Smooth muscle cell (in vitro differentiated cells): ENCODE data around the gene CD69. TPM values are rescaled to one million over a fixed set of nuclear protein-coding genes. Genes with fewer than 3 reads are reported as not detected.

Experiments
- DNase-seq: peaks from one replicate; lab custom pipeline; 2025; ENCODE audit not compliant: unreplicated experiment; lab: John Stamatoyannopoulos, UW
- H2AFZ ChIP-seq: fragments of 200-600 bp; sonication (generic); 2 replicates; pipeline ENCODE4 v1.6.0; 2016; ENCODE audit warnings: antibody characterized with exemption, low read depth, mild to moderate bottlenecking
- H3F3A ChIP-seq: fragments of 200-600 bp; sonication (generic); 2 replicates; pipeline ENCODE4 v1.6.0; 2017; ENCODE audit warnings: antibody characterized with exemption, low read depth
- H3K27ac ChIP-seq: fragments of 200-600 bp; sonication (generic); 2 replicates; pipeline ENCODE4 v1.5.1; 2016; ENCODE audit warnings: low read depth, mild to moderate bottlenecking
- H3K27me3 ChIP-seq: fragments of 200-600 bp; sonication (generic); 2 replicates; pipeline ENCODE4 v1.6.1; 2016; ENCODE audit warnings: low read depth, mild to moderate bottlenecking
- H3K36me3 ChIP-seq: fragments of 200-600 bp; sonication (generic); 2 replicates; pipeline ENCODE4 v1.5.1; 2016; ENCODE audit warnings: low read depth
- H3K4me1 ChIP-seq: fragments of 200-600 bp; sonication (generic); 2 replicates; pipeline ENCODE4 v1.5.1; 2016; ENCODE audit warnings: low read depth
- H3K4me2 ChIP-seq: fragments of 200-600 bp; sonication (generic); 2 replicates; pipeline ENCODE4 v1.6.0; 2016; ENCODE audit warnings: mild to moderate bottlenecking
- H3K4me3 ChIP-seq: fragments of 200-600 bp; sonication (generic); 2 replicates; pipeline ENCODE4 v1.5.1; 2016; ENCODE audit warnings: mild to moderate bottlenecking
- H3K79me2 ChIP-seq: fragments of 200-600 bp; sonication (generic); 2 replicates; pipeline ENCODE4 v1.6.0; 2016; ENCODE audit warnings: low read depth, mild to moderate bottlenecking
- H3K9ac ChIP-seq: fragments of 200-600 bp; sonication (generic); 2 replicates; pipeline ENCODE4 v1.6.0; 2016; ENCODE audit warnings: low read depth
- H3K9me3 ChIP-seq: fragments of 200-600 bp; sonication (generic); replicated peaks from 2 replicates; pipeline ENCODE4 v1.5.1; 2016; ENCODE audit warnings: low read depth
- H4K20me1 ChIP-seq: fragments of 200-600 bp; sonication (generic); 2 replicates; pipeline ENCODE4 v1.6.0; 2016; ENCODE audit warnings: low read depth
- CTCF ChIP-seq: fragments of 200-600 bp; sonication (generic); IDR thresholded peaks from 2 replicates; pipeline ENCODE4 v1.5.1; 2017; ENCODE audit warnings: borderline replicate concordance, mild to moderate bottlenecking, antibody characterized with exemption; ENCODE audit not compliant: insufficient read depth, poor library complexity, severe bottlenecking
- WGBS: methylation state at CpG from one replicate; pipeline ENCODE4 v1.1.7; 2016; ENCODE audit warnings: low lambda C conversion rate; 5-methylcytosine and 5-hydroxymethylcytosine counted together
- polyA plus RNA-seq: library from polyadenylated mRNA; unstranded; fragments of >200 nt; fragmentation: Nextera tagmentation; extraction: Ambion mirVana; gene quantifications from 2 replicates; pipeline ENCODE4 v1.2.1, GENCODE V29; 2016
- total RNA-seq: library from RNA; depleted of rRNA; stranded (reverse); fragments of >200 nt; gene quantifications from 2 replicates; pipeline ENCODE4 v1.2.3, GENCODE V29; 2014

CD69 gene
- total and polyA plus RNA-seq, 2 experiments from 2014 or later = 0.13 TPM; not detected in 1

- Histone ChIP-seq H4K20me1 (no peaks in the 10 kb centered on the region), H3K79me2 (no peaks in the 10 kb centered on the region), H2AFZ (no peak overlapping the region), H3K27ac (no peak overlapping the region), H3K4me1 (no peaks in the 10 kb centered on the region), H3K36me3 (no peaks in the 10 kb centered on the region), H3F3A (no peaks in the 10 kb centered on the region), H3K9me3 (no peaks in the 10 kb centered on the region), H3K9ac (no peak overlapping the region), H3K4me2 (no peak overlapping the region), H3K4me3 (no peak overlapping the region), H3K27me3 (no peaks in the 10 kb centered on the region)
- 96% methylated on average over 3 of the region's 3 CpGs for WGBS
- DNase-seq = no peak
- TF ChIP-seq CTCF = no peak
Observed at GRCh38 chr12:9735601-9736000, 25.1 kb downstream of the CD69 start.

- Histone ChIP-seq H3K9ac (no peak within 1 kb of the TSS), H3K27ac (no peak within 1 kb of the TSS), H3K27me3 (no peaks in the 10 kb centered on the region), H3K36me3 (no peaks in the 10 kb centered on the region), H2AFZ (no peak within 1 kb of the TSS), H3K4me3 (no peak within 1 kb of the TSS), H3K4me2 (no peak within 1 kb of the TSS), H3K79me2 (no peaks in the 10 kb centered on the region), H3K4me1 (no peaks in the 10 kb centered on the region), H4K20me1 (no peaks in the 10 kb centered on the region), H3F3A (no peaks in the 10 kb centered on the region), H3K9me3 (no peaks in the 10 kb centered on the region)
- WGBS = 91% methylated on average over 8 of the region's 8 CpGs
- no peak for TF ChIP-seq CTCF
- DNase-seq = no peak
Observed at GRCh38 chr12:9732921-9733461, 27.7 kb downstream of the CD69 start, which contains the start of gene CLECL1. TSS of gene CLECL1 (minus strand) at chr12:9733097.

DNA sequence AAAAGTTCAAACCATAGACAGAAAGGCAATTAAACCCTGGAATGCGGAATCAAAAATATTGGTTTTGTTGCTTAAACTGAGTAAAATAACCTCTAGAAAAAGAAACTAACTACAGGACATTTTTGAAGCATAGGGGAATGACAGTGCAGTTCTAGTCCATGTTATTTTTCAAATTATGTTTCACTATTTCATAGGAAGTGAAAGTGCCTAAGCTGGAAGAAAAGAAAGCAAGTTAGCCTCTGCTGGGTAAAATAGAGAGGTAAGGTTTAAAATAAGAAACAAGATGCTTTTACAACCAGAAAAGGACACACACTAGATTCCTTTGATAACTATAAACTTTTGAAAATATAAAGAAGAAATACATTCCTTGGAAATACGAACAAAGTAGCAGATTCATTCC lies 28.9 kb downstream of the CD69 start:
- Histone ChIP-seq H3F3A (no peaks in the 10 kb centered on the region), H3K4me3 (no peak overlapping the region), H2AFZ (no peak overlapping the region), H3K36me3 (no peaks in the 10 kb centered on the region), H3K27ac (no peak overlapping the region), H3K4me1 (no peaks in the 10 kb centered on the region), H3K79me2 (no peaks in the 10 kb centered on the region), H3K27me3 (no peaks in the 10 kb centered on the region), H4K20me1 (no peaks in the 10 kb centered on the region), H3K9me3 (no peaks in the 10 kb centered on the region), H3K4me2 (no peak overlapping the region), H3K9ac (no peak overlapping the region)
- DNase-seq = no peak
- 82% methylated on average over 2 of the region's 2 CpGs for WGBS
- TF ChIP-seq CTCF = no peak

- H2AFZ ChIP-seq = no peak overlapping the region
- H3K9me3 ChIP-seq = no peaks in the 10 kb centered on the region
- H3K4me1 ChIP-seq = no peaks in the 10 kb centered on the region
- no peak overlapping the region for H3K27ac ChIP-seq
- no peak for DNase-seq
- H3F3A ChIP-seq = no peaks in the 10 kb centered on the region
- no peak for TF ChIP-seq CTCF
- H3K36me3 ChIP-seq = no peaks in the 10 kb centered on the region
- no peak overlapping the region for H3K4me2 ChIP-seq
- no peaks in the 10 kb centered on the region for H3K79me2 ChIP-seq
- 85% methylated on average over 6 of the region's 6 CpGs for whole genome bisulfite sequencing
- H3K4me3 ChIP-seq = no peak overlapping the region
- no peaks in the 10 kb centered on the region for H3K27me3 ChIP-seq
- H4K20me1 ChIP-seq = no peaks in the 10 kb centered on the region
- no peak overlapping the region for H3K9ac ChIP-seq
Observed at GRCh38 chr12:9731393-9731792, 29.3 kb downstream of the CD69 start.
